ENCODE measurements around the gene PYCARD. TPM values are rescaled to one million over a fixed set of nuclear protein-coding genes. Genes with fewer than 3 reads are reported as not detected.

The PYCARD gene
- total RNA-seq, 1 experiment from 2014 or later, result 99.4 TPM

GRCh38 chr16:31186930-31187807 is 15.4 kb downstream of the PYCARD start:
- Histone ChIP-seq H3K9me3 (ENCODE audit: control insufficient read depth, insufficient read depth, low read depth, low read length) (no peaks in the 10 kb centered on the region), H3K27ac (ENCODE audit: low read length) (no peak overlapping the region), H3K4me3 (ENCODE audit: low read depth in 2 of 2, low read length in 2 of 2) (no peak overlapping the region), H3K4me1 (ENCODE audit: control insufficient read depth, insufficient read depth, low read length) (peaks cover 13% of the 10 kb centered on the region), H3K36me3 (ENCODE audit: control insufficient read depth, insufficient read depth, low read length) (peaks cover 83% of the 10 kb centered on the region), H3K27me3 (ENCODE audit: control insufficient read depth, insufficient read depth, low read length) (no peaks in the 10 kb centered on the region)
- in situ Hi-C loops (cut with HindIII; ENCODE audit: low pct_unique_long_range_greater_than_20kb, low sequenced_read_pairs) (no loop called here), intact Hi-C loops (cut with micrococcal nuclease; ENCODE audit: unreplicated experiment) (no loop called here)
- CTCF ChIA-PET, result no interaction called here
- no peak for DNase-seq (ENCODE audit: low read depth, low spot score)
- POLR2A ChIA-PET, result interaction anchor here (0.6 kb wide), 1 partner anchor 44 kb away, joined by 4 read pairs; no protein-coding TSS in a partner anchor
- no peak for ATAC-seq
- no TSS peak for BruUV-seq (replicated peaks)
- TF ChIP-seq CTCF (IDR thresholded peaks at IDR 0.05) (no peak), POLR2AphosphoS5 (IDR thresholded peaks at IDR 0.05; ENCODE audit: low read depth, low read length) (peak; percentile 39; the same call in 1 of the 2 replicates), TCF7L2 (IDR thresholded peaks at IDR 0.05; ENCODE audit: low read depth, low read length) (no peak), SIN3A (IDR thresholded peaks at IDR 0.05; ENCODE audit: borderline replicate concordance, insufficient read depth, low read depth, low read length) (no peak)

GRCh38 chr16:31186176-31186575 is 16.4 kb downstream of the PYCARD start:
- peaks cover 80% of the 10 kb centered on the region for H3K36me3 ChIP-seq (ENCODE audit: control insufficient read depth, insufficient read depth, low read length)
- in situ Hi-C loops (cut with HindIII; ENCODE audit: low pct_unique_long_range_greater_than_20kb, low sequenced_read_pairs), result no loop called here
- intact Hi-C loops (cut with micrococcal nuclease; ENCODE audit: unreplicated experiment), result no loop called here
- no peaks in the 10 kb centered on the region for H3K9me3 ChIP-seq (ENCODE audit: control insufficient read depth, insufficient read depth, low read depth, low read length)
- no TSS peak for BruUV-seq (replicated peaks)
- DNase-seq (ENCODE audit: low read depth, low spot score) (no peak), ATAC-seq (no peak)
- H3K27me3 ChIP-seq (ENCODE audit: control insufficient read depth, insufficient read depth, low read length), result no peaks in the 10 kb centered on the region
- H3K4me1 ChIP-seq (ENCODE audit: control insufficient read depth, insufficient read depth, low read length), result peaks cover 13% of the 10 kb centered on the region
- TF ChIP-seq CTCF (IDR thresholded peaks at IDR 0.05), result no peak
- TF ChIP-seq SIN3A (IDR thresholded peaks at IDR 0.05; ENCODE audit: borderline replicate concordance, insufficient read depth, low read depth, low read length), result no peak
- TF ChIP-seq TCF7L2 (IDR thresholded peaks at IDR 0.05; ENCODE audit: low read depth, low read length), result no peak
- TF ChIP-seq POLR2AphosphoS5 (IDR thresholded peaks at IDR 0.05; ENCODE audit: low read depth, low read length), result no peak
- no peak for TF ChIP-seq REST (IDR thresholded peaks at IDR 0.05; ENCODE audit: insufficient read depth in 1 of 2, low read depth in 2 of 2, low read length in 1 of 2)
- ChIA-PET CTCF (no interaction called here), POLR2A (interaction anchor here (0.6 kb wide), 1 partner anchor 186 kb away, joined by 9 read pairs; no protein-coding TSS in a partner anchor)
- peak overlapping the region; percentile 32; the same call in 1 of the 2 replicates for H3K27ac ChIP-seq (ENCODE audit: low read length)
- H3K4me3 ChIP-seq (ENCODE audit: low read depth in 2 of 2, low read length in 2 of 2), result no peak overlapping the region

All from Panc1 (cell line).